Activated CD8-positive, alpha-beta T cell treated with anti-CD3 and anti-CD28 coated beads for 36 hours (primary cell): Measurements from ENCODE around the gene GPA33. TPM values are rescaled to one million over a fixed set of nuclear protein-coding genes. Genes with fewer than 3 reads are reported as not detected.
A peak's percentile ranks its signal among the peaks of the same experiment; 100 is the strongest.

Experiments used
- ATAC-seq: fragments of 200-7000 bp; cut with Tn5 transposase; one replicate; pipeline ENCODE4 v1.10.0; 2021; ENCODE audit warnings: mild to moderate bottlenecking, moderate library complexity
- CTCF ChIA-PET: fragments of 350-600 bp; sonication (Branson Sonifier 250); formaldehyde crosslinking; loops from one replicate; lab custom pipeline; 2021; ENCODE audit warnings: antibody characterized with exemption; lab: Charles Lee
- POLR2A ChIA-PET: fragments of 350-600 bp; sonication (Branson Sonifier 250); formaldehyde crosslinking; loops from one replicate; lab custom pipeline; 2021; ENCODE audit warnings: antibody characterized with exemption; lab: Charles Lee
- DNase-seq: peaks from one replicate; pipeline ENCODE4 v3.0.0-alpha.2; 2020
- H3K27ac Mint-ChIP-seq: one replicate; pipeline ENCODE4 v1.8.0; 2021; ENCODE audit warnings: mild to moderate bottlenecking, mixed read lengths
- H3K27me3 Mint-ChIP-seq: one replicate; pipeline ENCODE4 v1.8.0; 2021; ENCODE audit warnings: mixed read lengths
- H3K36me3 Mint-ChIP-seq: one replicate; pipeline ENCODE4 v1.8.0; 2021; ENCODE audit warnings: low read depth, mixed read lengths
- H3K4me1 Mint-ChIP-seq: one replicate; pipeline ENCODE4 v1.8.0; 2021; ENCODE audit warnings: low read depth, mixed read lengths
- H3K4me3 Mint-ChIP-seq: one replicate; pipeline ENCODE4 v1.8.0; 2021; ENCODE audit warnings: mild to moderate bottlenecking, moderate library complexity, mixed read lengths
- H3K9me3 Mint-ChIP-seq: one replicate; pipeline ENCODE4 v1.8.0; 2021; ENCODE audit warnings: mixed read lengths
- intact Hi-C: fragments of 100-400 bp; cut with micrococcal nuclease; formaldehyde crosslinking; loops from one replicate; pipeline ENCODE4 v1.10.0; 2022
- total RNA-seq, 2 experiments: library from RNA; stranded (reverse); gene quantifications; one replicate each; pipeline ENCODE4 v1.2.3, GENCODE V29; 2021
- TF ChIP-seq, protein P1 (sequence below): fragments of 200-600 bp; IDR thresholded peaks from one replicate; pipeline ENCODE4 v1.8.0; 2022; ENCODE audit warnings: antibody characterized with exemption, mild to moderate bottlenecking

GPA33 gene
- total RNA-seq, 2 experiments from 2014 or later: 0.25 TPM; not detected in 1

DNA sequence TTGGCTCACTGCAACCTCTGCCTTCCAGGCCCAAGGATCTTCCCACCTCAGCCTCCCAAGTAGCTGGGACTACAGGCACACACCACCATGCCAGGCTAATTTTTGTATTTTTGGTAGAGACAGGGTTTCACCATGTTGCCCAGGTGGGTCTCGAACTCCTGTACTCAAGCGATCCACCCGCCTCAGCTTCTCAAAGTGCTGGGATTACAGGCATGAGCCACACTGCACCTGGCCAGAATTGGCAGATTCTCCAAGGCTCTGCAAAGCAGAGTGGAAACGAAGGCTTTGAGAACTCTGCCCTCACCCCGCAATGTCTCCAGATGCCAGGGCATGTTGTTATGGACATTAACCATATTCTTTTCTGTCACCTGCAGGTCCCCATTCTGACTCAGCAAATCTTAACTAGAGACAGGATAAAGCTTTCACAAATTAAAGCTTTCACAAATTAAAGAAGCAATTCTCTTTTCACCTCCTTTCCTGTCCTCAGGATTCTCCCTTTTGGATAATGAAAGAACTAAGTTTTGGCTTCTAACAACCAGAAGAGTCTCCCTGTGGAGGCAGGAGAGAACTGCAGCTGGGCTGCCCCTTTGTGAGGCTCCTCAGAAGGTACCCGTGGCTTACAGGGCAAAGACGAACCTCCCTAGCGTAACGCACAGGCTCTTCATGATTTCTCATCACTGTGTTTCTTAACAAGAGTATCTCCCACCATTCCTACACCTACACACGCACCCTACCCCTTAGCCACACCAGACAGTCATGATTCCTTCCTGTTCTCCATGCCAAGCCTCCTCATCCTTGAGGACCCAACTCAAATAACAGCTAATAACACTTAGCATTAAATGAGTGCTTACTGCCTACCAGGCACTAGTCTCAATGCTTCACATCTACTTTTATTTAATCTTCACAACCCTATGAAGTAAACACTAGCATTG lies 29.8 kb downstream of the GPA33 start:
- intact Hi-C loops: loop anchor here (10.0 kb wide), 2 partner anchors 344 to 494 kb away; partner anchors contain the start of gene CREG1
- no peaks in the 10 kb centered on the region for H3K27me3 Mint-ChIP-seq
- ChIA-PET POLR2A (interaction anchor here (1.1 to 2.3 kb wide), 6 partner anchors 151 to 206 kb away, joined by 3 to 14 read pairs (median 4); partner anchors contain the start of gene TADA1), CTCF (interaction anchor here (0.6 to 18.6 kb wide), 52 partner anchors 9 to 1137 kb away, joined by 3 to 863 read pairs (median 5); partner anchors contain the start of genes GPA33, ILDR2, POU2F1 and TADA1)
- TF ChIP-seq, protein P1, sequence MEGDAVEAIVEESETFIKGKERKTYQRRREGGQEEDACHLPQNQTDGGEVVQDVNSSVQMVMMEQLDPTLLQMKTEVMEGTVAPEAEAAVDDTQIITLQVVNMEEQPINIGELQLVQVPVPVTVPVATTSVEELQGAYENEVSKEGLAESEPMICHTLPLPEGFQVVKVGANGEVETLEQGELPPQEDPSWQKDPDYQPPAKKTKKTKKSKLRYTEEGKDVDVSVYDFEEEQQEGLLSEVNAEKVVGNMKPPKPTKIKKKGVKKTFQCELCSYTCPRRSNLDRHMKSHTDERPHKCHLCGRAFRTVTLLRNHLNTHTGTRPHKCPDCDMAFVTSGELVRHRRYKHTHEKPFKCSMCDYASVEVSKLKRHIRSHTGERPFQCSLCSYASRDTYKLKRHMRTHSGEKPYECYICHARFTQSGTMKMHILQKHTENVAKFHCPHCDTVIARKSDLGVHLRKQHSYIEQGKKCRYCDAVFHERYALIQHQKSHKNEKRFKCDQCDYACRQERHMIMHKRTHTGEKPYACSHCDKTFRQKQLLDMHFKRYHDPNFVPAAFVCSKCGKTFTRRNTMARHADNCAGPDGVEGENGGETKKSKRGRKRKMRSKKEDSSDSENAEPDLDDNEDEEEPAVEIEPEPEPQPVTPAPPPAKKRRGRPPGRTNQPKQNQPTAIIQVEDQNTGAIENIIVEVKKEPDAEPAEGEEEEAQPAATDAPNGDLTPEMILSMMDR: no peak
- no peak overlapping the region for H3K4me3 Mint-ChIP-seq
- H3K27ac Mint-ChIP-seq: no peak overlapping the region
- H3K4me1 Mint-ChIP-seq: peaks cover 7% of the 10 kb centered on the region
- DNase-seq: no peak
- H3K9me3 Mint-ChIP-seq: no peaks in the 10 kb centered on the region
- no peak for ATAC-seq
- H3K36me3 Mint-ChIP-seq: no peaks in the 10 kb centered on the region

DNA sequence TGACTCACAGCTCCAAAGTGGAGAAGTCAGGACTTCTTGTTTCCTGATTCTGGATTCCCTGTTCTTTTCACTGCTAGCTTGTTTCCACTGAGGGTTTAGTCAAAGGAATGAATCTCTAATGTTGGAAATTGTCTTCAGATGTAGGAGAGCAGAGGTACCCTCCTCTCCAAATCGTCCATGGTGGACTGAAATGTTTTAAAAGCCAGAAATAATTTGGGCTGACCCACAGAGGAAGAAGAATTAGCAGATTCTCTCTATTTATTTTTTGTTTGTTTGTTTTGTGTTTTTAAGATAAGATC lies 30.4 kb downstream of the GPA33 start:
- H3K9me3 Mint-ChIP-seq: no peaks in the 10 kb centered on the region
- DNase-seq: no peak
- H3K4me1 Mint-ChIP-seq: peaks cover 7% of the 10 kb centered on the region
- POLR2A ChIA-PET: interaction anchor here (1.3 to 2.3 kb wide), 4 partner anchors 150 to 205 kb away, joined by 3 to 14 read pairs (median 4); no protein-coding TSS in a partner anchor
- CTCF ChIA-PET: interaction anchor here (0.6 to 18.6 kb wide), 63 partner anchors 9 to 1137 kb away, joined by 3 to 863 read pairs (median 5); partner anchors contain the start of genes GPA33, ILDR2, POU2F1 and TADA1
- H3K36me3 Mint-ChIP-seq: no peaks in the 10 kb centered on the region
- H3K27ac Mint-ChIP-seq: no peak overlapping the region
- no peak overlapping the region for H3K4me3 Mint-ChIP-seq
- TF ChIP-seq, protein P1: no peak
- no peak for ATAC-seq
- intact Hi-C loops: loop anchor here (1.0 to 10.0 kb wide), 4 partner anchors 87 to 495 kb away; partner anchors contain the start of gene CREG1
- H3K27me3 Mint-ChIP-seq: no peaks in the 10 kb centered on the region

DNA sequence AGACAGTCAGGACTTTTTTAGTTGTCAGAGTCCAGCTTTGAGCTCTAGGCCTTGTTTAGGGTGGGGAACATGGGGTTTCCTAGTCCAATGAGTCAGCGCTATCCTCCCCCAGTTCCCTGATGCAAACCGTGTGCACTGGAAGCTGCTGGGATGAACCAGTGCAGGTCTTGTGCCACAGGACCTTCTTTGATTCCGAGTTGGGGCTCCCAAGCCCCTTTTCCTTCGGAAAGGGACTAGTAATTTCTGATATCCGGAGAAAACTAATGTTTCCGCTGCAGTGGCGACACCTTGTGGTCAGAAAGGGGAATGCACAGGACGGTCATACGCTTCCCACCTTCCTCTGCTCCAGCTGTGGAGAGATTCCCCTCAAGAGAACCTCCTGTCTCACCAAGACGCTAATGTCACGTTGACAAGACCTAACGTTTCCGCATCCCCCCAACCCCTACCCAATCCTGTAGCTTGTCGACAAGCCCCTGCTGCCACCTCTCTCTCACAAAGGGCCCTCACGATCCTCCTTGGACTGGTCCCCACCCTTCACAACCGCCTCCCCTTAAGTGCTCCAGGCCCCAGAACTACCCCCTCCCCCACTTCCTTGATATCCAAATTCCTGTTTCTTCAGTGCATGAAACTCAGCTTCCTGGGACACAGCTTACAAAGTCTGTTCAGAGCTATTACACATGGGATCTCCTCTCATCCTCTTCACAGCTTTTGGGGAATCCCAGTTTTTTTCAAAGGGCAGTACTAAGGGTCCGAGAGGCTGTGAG lies 30.9 kb downstream of the GPA33 start:
- Mint-ChIP-seq H3K36me3 (no peaks in the 10 kb centered on the region), H3K27ac (peak overlapping the region; percentile 66), H3K4me1 (peaks cover 7% of the 10 kb centered on the region), H3K4me3 (peak overlapping the region; percentile 12), H3K9me3 (no peaks in the 10 kb centered on the region), H3K27me3 (no peaks in the 10 kb centered on the region)
- intact Hi-C loops: loop anchor here (1.0 to 5.0 kb wide), 2 partner anchors 87 to 149 kb away; no protein-coding TSS in a partner anchor
- DNase-seq (peak; percentile 85), ATAC-seq (peak; percentile 70)
- POLR2A ChIA-PET: interaction anchor here (1.0 to 2.3 kb wide), 5 partner anchors 149 to 204 kb away, joined by 3 to 14 read pairs (median 4); no protein-coding TSS in a partner anchor
- CTCF ChIA-PET: interaction anchor here (0.6 to 18.6 kb wide), 80 partner anchors 8 to 1136 kb away, joined by 3 to 863 read pairs (median 5); partner anchors contain the start of genes GPA33, ILDR2, POU2F1 and TADA1
- TF ChIP-seq, protein P1: peak; percentile 98

DNA sequence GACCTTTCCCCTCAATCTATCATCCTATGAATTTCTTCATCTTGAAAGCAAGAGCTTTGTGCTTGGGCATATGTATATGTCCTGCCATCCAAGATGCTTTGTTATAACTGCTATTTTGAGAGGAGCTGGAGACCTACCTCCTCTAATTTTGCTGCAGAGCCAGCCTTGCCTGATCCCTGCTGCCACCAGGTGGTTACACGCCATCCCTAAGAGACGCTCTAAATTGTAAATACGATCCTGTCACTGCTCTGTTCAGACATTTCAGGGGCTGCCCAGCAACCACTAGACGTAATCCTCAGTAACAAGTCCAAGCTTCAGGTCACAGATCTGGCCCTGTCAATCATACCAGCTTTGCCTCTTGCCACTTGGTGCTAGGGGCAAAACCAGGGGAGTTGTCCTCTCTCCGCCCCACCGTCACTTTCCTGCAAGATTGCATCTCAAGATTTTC lies 32.9 kb downstream of the GPA33 start:
- ChIA-PET CTCF (interaction anchor here (0.8 to 18.6 kb wide), 16 partner anchors 10 to 476 kb away, joined by 3 to 863 read pairs (median 15); partner anchors contain the start of genes ILDR2 and TADA1), POLR2A (interaction anchor here (1.0 to 1.4 kb wide), 2 partner anchors 10 to 147 kb away, joined by 3 to 4 read pairs; no protein-coding TSS in a partner anchor)
- Mint-ChIP-seq H3K27ac (no peak overlapping the region), H3K36me3 (no peaks in the 10 kb centered on the region), H3K4me3 (no peak overlapping the region), H3K9me3 (no peaks in the 10 kb centered on the region), H3K4me1 (peaks cover 7% of the 10 kb centered on the region), H3K27me3 (no peaks in the 10 kb centered on the region)
- ATAC-seq: peak; percentile 80
- intact Hi-C loops: loop anchor here (5.0 kb wide), 1 partner anchor 85 kb away; no protein-coding TSS in a partner anchor
- TF ChIP-seq, protein P1: peak; percentile 66
- DNase-seq: peak; percentile 77
